Adrenal gland (tissue), 12 donors: ENCODE data around the gene TMEM63B. TPM values are rescaled to one million over a fixed set of nuclear protein-coding genes. Genes with fewer than 3 reads are reported as not detected.
A peak's percentile ranks its signal among the peaks of the same experiment; 100 is the strongest.

ENCODE experiments used
- DNase-seq, 7 donors: peaks; one replicate each; pipeline ENCODE4 v3.0.0-alpha.2; 2019 to 2020
- H3K27ac ChIP-seq, 5 donors: fragments of 200-600 bp; sonication (generic) in 4 of 5; 1 replicate in 3 of 5; 2 replicates in 2 of 5; pipeline versions ENCODE4 v1.5.1 to v1.8.0; 2016 to 2020; ENCODE audit warnings: mild to moderate bottlenecking in 1 of 5
- H3K27me3 ChIP-seq: fragments of 200-600 bp; 2 replicates; pipeline ENCODE4 v1.8.0; 2021
- H3K36me3 ChIP-seq, 2 donors: fragments of 200-600 bp; replicated peaks in 1 of 2; 1 replicate in 1 of 2; 2 replicates in 1 of 2; pipeline versions ENCODE4 v1.5.1 to v1.8.0; 2018 to 2022
- H3K4me1 ChIP-seq, 2 donors: fragments of 200-600 bp; replicated peaks in 1 of 2; 1 replicate in 1 of 2; 2 replicates in 1 of 2; pipeline versions ENCODE4 v1.5.1 to v1.8.0; 2018 to 2021
- H3K4me3 ChIP-seq, 4 donors: fragments of 200-600 bp; sonication (generic) in 3 of 4; one replicate each; pipeline ENCODE4 v1.5.1; 2016 to 2018
- H3K9me3 ChIP-seq, 3 donors: fragments of 200-600 bp; sonication (generic) in 1 of 3; replicated peaks in 1 of 3; 1 replicate in 2 of 3; 2 replicates in 1 of 3; pipeline versions ENCODE4 v1.5.1 to v1.8.0; 2016 to 2021
- POLR2A ChIP-seq, 2 donors: fragments of 450-650 bp; IDR thresholded peaks; one replicate each; pipeline ENCODE4 v1.6.1; 2017; ENCODE audit warnings: antibody characterized with exemption in 2 of 2, mild to moderate bottlenecking in 2 of 2, moderate library complexity in 1 of 2
- WGBS, 4 donors: extraction: QIAGEN DNeasy Blood & Tissue Kit in 2 of 4; methylation state at CpG; one replicate each; pipeline versions ENCODE4 v1.1.5 to v1.1.7; 2013 to 2017; 5-methylcytosine and 5-hydroxymethylcytosine counted together
- intact Hi-C, 2 donors: fragments of 100-400 bp; cut with DNase I; formaldehyde crosslinking; loops; one replicate each; pipeline versions ENCODE4 v1.14.1 to v1.15.0; 2022 to 2023
- polyA plus RNA-seq, 3 donors: library from polyadenylated mRNA; stranded (reverse); fragments of 200-250 nt in 2 of 3; fragments of 350-450 nt in 1 of 3; fragmentation: Illumina TruSeq in 1 of 3; extraction: RNeasy Lipid Tissue Mini Kit (QIAGEN cat#74804) in 1 of 3; gene quantifications; one replicate each; pipeline ENCODE4 v1.2.3, GENCODE V29; 2013 to 2014
- total RNA-seq, 9 donors: library from RNA; depleted of rRNA in 4 of 9; stranded (reverse); fragments of >200 nt in 4 of 9; fragments of 120-200 nt in 1 of 9; fragmentation: NEBNext Ultra II Directional in 1 of 9; extraction: Animal tissue kit (Norgen Biotek cat#: 25700) in 1 of 9; gene quantifications; one replicate each; pipeline versions ENCODE4 v1.1.0 to v1.2.4, GENCODE V29; 2013 to 2023
- TF ChIP-seq, protein P1 (sequence below), 6 experiments: fragments of 450-650 bp in 4 of 6; fragments of 200-600 bp in 2 of 6; sonication (generic) in 1 of 6; IDR thresholded peaks; 1 replicate in 5 of 6; 2 replicates in 1 of 6; pipeline versions ENCODE4 v1.5.1 to v1.8.0; 2016 to 2021; ENCODE audit warnings: antibody characterized with exemption in 6 of 6, mild to moderate bottlenecking in 2 of 6, moderate library complexity in 1 of 6
- donor health status: healthy with polysubstance abuse.
- donor health status: Bipolar disorder and iron deficiency.
- donor health status: DM: yes; HTN: yes; CAD: no.
- donor health status: DM: no; HTN: no; CAD: no.
- donor health status: DM: no; HTN: no; CAD: no.
- donor health status: DM: yes; HTN: yes; CAD: no.

TMEM63B gene
- total and polyA plus RNA-seq, 12 donors: 18.1 to 51.7 (median 36.4) TPM

DNA sequence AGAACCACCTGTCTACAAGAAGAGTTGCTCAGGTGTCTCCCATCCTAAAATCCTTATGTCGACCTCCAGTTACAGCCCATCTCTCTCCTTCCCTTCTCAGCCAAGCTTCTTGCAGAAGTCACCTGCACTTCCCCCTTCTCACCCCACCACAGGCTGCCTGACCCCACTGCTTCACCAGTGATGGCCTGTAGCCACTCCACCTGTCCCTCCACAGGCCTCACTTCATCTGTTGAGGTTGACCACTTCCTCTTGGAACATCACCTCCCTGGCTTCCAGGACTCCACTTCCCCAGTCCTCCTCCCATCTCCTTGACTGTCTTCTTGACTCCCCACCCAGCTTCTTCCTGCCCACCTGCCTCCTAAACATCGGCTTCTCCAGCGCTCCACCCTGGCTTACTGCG is 25.5 kb upstream of the TMEM63B start:
- Histone ChIP-seq H3K36me3 (peaks cover 0 to 11% of the 10 kb centered on the region in 2 donors), H3K27ac (no peak overlapping the region), H3K9me3 (no peaks in the 10 kb centered on the region), H3K27me3 (no peaks in the 10 kb centered on the region), H3K4me1 (peaks cover 5 to 23% of the 10 kb centered on the region in 2 donors), H3K4me3 (no peak overlapping the region)
- intact Hi-C loops: loop anchor here in 1 of 2 donors (10.0 kb wide), 2 partner anchors 133 to 233 kb away; no protein-coding TSS in a partner anchor
- WGBS, 4 donors: 90 to 95% (median 94%) methylated on average over 4 of the region's 4 CpGs
- TF ChIP-seq POLR2A (IDR thresholded peaks at IDR 0.05): no peak
- TF ChIP-seq, protein P1, sequence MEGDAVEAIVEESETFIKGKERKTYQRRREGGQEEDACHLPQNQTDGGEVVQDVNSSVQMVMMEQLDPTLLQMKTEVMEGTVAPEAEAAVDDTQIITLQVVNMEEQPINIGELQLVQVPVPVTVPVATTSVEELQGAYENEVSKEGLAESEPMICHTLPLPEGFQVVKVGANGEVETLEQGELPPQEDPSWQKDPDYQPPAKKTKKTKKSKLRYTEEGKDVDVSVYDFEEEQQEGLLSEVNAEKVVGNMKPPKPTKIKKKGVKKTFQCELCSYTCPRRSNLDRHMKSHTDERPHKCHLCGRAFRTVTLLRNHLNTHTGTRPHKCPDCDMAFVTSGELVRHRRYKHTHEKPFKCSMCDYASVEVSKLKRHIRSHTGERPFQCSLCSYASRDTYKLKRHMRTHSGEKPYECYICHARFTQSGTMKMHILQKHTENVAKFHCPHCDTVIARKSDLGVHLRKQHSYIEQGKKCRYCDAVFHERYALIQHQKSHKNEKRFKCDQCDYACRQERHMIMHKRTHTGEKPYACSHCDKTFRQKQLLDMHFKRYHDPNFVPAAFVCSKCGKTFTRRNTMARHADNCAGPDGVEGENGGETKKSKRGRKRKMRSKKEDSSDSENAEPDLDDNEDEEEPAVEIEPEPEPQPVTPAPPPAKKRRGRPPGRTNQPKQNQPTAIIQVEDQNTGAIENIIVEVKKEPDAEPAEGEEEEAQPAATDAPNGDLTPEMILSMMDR (IDR thresholded peaks at IDR 0.05): no peak
- no peak for DNase-seq

DNA sequence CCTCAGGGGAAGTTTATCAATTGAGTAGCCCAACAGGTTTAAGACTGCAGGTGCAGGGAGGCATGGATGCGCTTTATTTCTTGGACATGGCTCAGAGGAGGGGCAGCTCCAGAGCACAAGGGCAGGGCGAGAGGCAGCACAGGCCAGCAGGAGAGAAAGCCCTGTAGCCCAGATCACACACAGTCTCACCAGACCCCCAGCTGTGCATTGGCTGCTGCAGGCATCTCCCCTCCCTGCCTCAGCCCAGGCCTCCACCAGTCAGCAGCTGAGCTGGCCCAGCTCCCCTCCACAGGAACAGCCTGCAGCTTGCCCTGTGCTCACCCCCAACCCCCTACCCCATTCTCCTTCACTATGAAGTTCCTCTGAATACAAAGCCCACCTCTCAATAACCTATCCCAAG is 24.8 kb upstream of the TMEM63B start:
- H3K4me1 ChIP-seq: peaks cover 5 to 23% of the 10 kb centered on the region in 2 donors
- DNase-seq: no peak
- H3K9me3 ChIP-seq: no peaks in the 10 kb centered on the region
- no peaks in the 10 kb centered on the region for H3K27me3 ChIP-seq
- H3K36me3 ChIP-seq: peaks cover 0 to 11% of the 10 kb centered on the region in 2 donors
- TF ChIP-seq, protein P1 (IDR thresholded peaks at IDR 0.05): no peak
- TF ChIP-seq POLR2A (IDR thresholded peaks at IDR 0.05): no peak
- H3K4me3 ChIP-seq: no peak overlapping the region
- intact Hi-C loops: loop anchor here in 1 of 2 donors (10.0 kb wide), 2 partner anchors 132 to 232 kb away; no protein-coding TSS in a partner anchor
- H3K27ac ChIP-seq: no peak overlapping the region
- WGBS, 4 donors: 93 to 100% (median 96%) methylated on average over 2 of the region's 2 CpGs

DNA sequence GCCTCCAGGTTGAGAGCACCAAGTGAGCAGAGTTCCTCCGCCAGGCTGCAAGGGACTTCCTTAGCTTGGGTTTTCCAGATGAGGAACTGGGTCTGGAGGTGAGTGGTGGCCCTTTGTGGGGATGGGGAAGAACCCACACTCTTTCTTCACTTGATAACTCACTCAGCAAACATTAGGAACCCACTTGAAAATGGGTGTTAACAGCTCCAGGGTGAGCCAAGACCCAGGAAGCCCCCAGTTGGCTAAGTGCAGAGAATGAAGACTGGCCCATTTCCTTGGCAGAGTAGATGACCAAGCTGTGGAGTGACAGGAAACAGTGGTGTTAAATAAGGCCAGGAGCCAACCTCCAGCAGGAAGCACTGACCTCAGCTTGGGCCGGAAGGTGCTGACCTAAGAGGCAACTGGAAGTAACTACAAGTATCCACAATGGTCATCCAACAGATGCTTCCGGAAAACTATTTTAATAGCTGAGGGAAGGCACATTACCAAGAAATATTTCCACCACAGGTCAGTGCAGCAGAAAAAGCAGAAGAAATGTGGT is 22.8 kb upstream of the TMEM63B start:
- 59 to 83% (median 71%) methylated on average over 3 of the region's 3 CpGs for WGBS, 4 donors
- no peak for TF ChIP-seq POLR2A (IDR thresholded peaks at IDR 0.05)
- TF ChIP-seq, protein P1 (IDR thresholded peaks at IDR 0.05): no peak
- peak; percentile 41 to 84 (median 63) for DNase-seq
- intact Hi-C loops: loop anchor here in 1 of 2 donors (10.0 kb wide), 2 partner anchors 130 to 230 kb away; no protein-coding TSS in a partner anchor
- Histone ChIP-seq H3K9me3 (no peaks in the 10 kb centered on the region), H3K4me3 (no peak overlapping the region), H3K36me3 (peaks cover 0 to 15% of the 10 kb centered on the region in 2 donors), H3K4me1 (peaks cover 5 to 33% of the 10 kb centered on the region in 2 donors), H3K27ac (peak overlapping the region in 2 of 5 donors; percentile 52 to 75), H3K27me3 (no peaks in the 10 kb centered on the region)

DNA sequence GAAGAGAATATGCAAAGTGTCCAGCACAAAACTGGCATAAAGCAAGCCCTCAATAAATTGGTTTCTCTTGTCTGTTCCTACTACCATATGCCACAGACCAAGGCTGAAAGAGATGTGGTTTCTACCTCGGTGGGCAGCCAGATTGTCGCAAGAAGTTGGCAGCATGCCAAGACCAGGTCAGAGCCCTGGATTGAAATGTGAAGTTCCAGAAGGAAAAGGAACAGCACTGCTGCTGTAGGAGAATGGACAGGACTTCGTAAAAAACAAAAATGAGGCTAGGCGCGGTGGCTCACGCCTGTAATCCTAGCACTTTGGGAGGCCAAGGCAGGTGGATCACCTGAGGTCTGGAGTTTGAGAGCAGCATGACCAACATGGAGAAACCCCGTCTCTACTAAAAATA is 22.2 kb upstream of the TMEM63B start:
- no peak for DNase-seq
- TF ChIP-seq POLR2A (IDR thresholded peaks at IDR 0.05): no peak
- TF ChIP-seq, protein P1 (IDR thresholded peaks at IDR 0.05): no peak
- H3K4me3 ChIP-seq: no peak overlapping the region
- H3K36me3 ChIP-seq: peaks cover 0 to 15% of the 10 kb centered on the region in 2 donors
- H3K9me3 ChIP-seq: no peaks in the 10 kb centered on the region
- intact Hi-C loops: loop anchor here in 1 of 2 donors (10.0 kb wide), 2 partner anchors 130 to 230 kb away; no protein-coding TSS in a partner anchor
- H3K4me1 ChIP-seq: peaks cover 5 to 38% of the 10 kb centered on the region in 2 donors
- peak overlapping the region in 2 of 5 donors; percentile 52 to 75 for H3K27ac ChIP-seq
- WGBS, 4 donors: 68 to 80% (median 72%) methylated on average over 7 of the region's 7 CpGs
- H3K27me3 ChIP-seq: no peaks in the 10 kb centered on the region
